Neural cell (in vitro differentiated cells): ENCODE data around the gene DOCK9. TPM values are rescaled to one million over a fixed set of nuclear protein-coding genes. Genes with fewer than 3 reads are reported as not detected.

Experiments
- H2AFZ ChIP-seq: fragments of 200-600, 300-800 bp; sonication (generic), shearing (Covaris generic); 2 replicates; pipeline ENCODE4 v1.6.0; 2014; ENCODE audit warnings: low read depth, mild to moderate bottlenecking, antibody characterized with exemption, low read length, moderate library complexity
- H3F3A ChIP-seq: fragments of 200-600 bp; shearing (Covaris generic); 2 replicates; pipeline ENCODE4 v1.6.1; 2016; ENCODE audit warnings: mild to moderate bottlenecking, moderate library complexity, mixed read lengths, antibody characterized with exemption, low read length; ENCODE audit not compliant: insufficient read depth, poor library complexity, severe bottlenecking
- H3K27ac ChIP-seq: fragments of 200-600, 300-800 bp; sonication (generic), shearing (Covaris generic); 2 replicates; pipeline ENCODE4 v1.5.1; 2014; ENCODE audit warnings: mild to moderate bottlenecking, low read length, moderate library complexity
- H3K27me3 ChIP-seq: fragments of 300-800, 200-600 bp; sonication (generic), shearing (Covaris generic); 2 replicates; pipeline ENCODE4 v1.6.0; 2014; ENCODE audit warnings: mild to moderate bottlenecking, low read depth, low read length, moderate library complexity; ENCODE audit not compliant: insufficient read depth
- H3K36me3 ChIP-seq: fragments of 300-800, 200-600 bp; sonication (generic), shearing (Covaris generic); 2 replicates; pipeline ENCODE4 v1.5.1; 2014; ENCODE audit warnings: mild to moderate bottlenecking, antibody characterized with exemption, low read length, moderate library complexity; ENCODE audit not compliant: insufficient read depth
- H3K4me2 ChIP-seq: fragments of 300-800, 200-600 bp; sonication (generic), shearing (Covaris generic); 2 replicates; pipeline ENCODE4 v1.6.0; 2014; ENCODE audit warnings: mild to moderate bottlenecking, low read length
- H3K4me3 ChIP-seq: fragments of 300-800, 200-600 bp; sonication (generic), shearing (Covaris generic); 2 replicates; pipeline ENCODE4 v1.5.1; 2014; ENCODE audit warnings: mild to moderate bottlenecking, low read length, moderate library complexity
- H3K79me2 ChIP-seq: fragments of 200-600 bp; shearing (Covaris generic); replicated peaks from 2 replicates; pipeline ENCODE4 v1.6.0; 2014; ENCODE audit warnings: mild to moderate bottlenecking, low read length, moderate library complexity; ENCODE audit not compliant: insufficient read depth
- H3K9ac ChIP-seq: fragments of 300-800, 200-600 bp; sonication (generic), shearing (Covaris generic); 2 replicates; pipeline ENCODE4 v1.6.1; 2016; ENCODE audit warnings: mild to moderate bottlenecking, low read length, mixed read lengths
- H3K9me2 ChIP-seq: fragments of 200-600 bp; shearing (Covaris generic); 2 replicates; pipeline ENCODE4 v1.6.1; 2016; ENCODE audit warnings: mild to moderate bottlenecking, low read length, mixed read lengths; ENCODE audit not compliant: insufficient read depth
- H3K9me3 ChIP-seq: fragments of 200-600, 300-800 bp; sonication (generic), shearing (Covaris generic); 2 replicates; pipeline ENCODE4 v1.6.1; 2016; ENCODE audit warnings: mild to moderate bottlenecking, mixed run types, low read length, moderate library complexity, mixed read lengths
- H4K20me1 ChIP-seq: fragments of 200-600 bp; shearing (Covaris generic); 2 replicates; pipeline ENCODE4 v1.6.1; 2016; ENCODE audit warnings: mild to moderate bottlenecking, mixed run types; ENCODE audit not compliant: insufficient read depth
- CTCF ChIP-seq: fragments of 450-650 bp; IDR thresholded peaks from 2 replicates; pipeline ENCODE4 v1.5.1; 2014; ENCODE audit warnings: antibody characterized with exemption, mild to moderate bottlenecking, moderate library complexity; ENCODE audit not compliant: poor library complexity, severe bottlenecking
- EP300 ChIP-seq: fragments of 450-650 bp; conservative IDR thresholded peaks from 2 replicates; pipeline ENCODE4 v1.6.1; 2014; ENCODE audit warnings: antibody characterized with exemption, mild to moderate bottlenecking, moderate library complexity; ENCODE audit not compliant: poor library complexity, severe bottlenecking
- EZH2 ChIP-seq: fragments of 200-600, 300-800 bp; shearing (Covaris generic), sonication (generic); IDR thresholded peaks from 2 replicates; pipeline ENCODE4 v1.6.1; 2014; ENCODE audit warnings: antibody characterized with exemption, low read length, borderline replicate concordance, mild to moderate bottlenecking; ENCODE audit not compliant: insufficient read depth, poor library complexity, severe bottlenecking
- MXI1 ChIP-seq: fragments of 450-650 bp; conservative IDR thresholded peaks from 2 replicates; pipeline ENCODE4 v1.6.1; 2014; ENCODE audit warnings: antibody characterized with exemption, mild to moderate bottlenecking; ENCODE audit not compliant: poor library complexity, severe bottlenecking
- POLR2AphosphoS5 ChIP-seq: IDR thresholded peaks from 2 replicates; pipeline ENCODE4 v1.6.1; 2012
- RAD21 ChIP-seq: fragments of 450-650 bp; conservative IDR thresholded peaks from 2 replicates; pipeline ENCODE4 v1.6.1; 2014; ENCODE audit warnings: antibody characterized with exemption, mild to moderate bottlenecking, moderate library complexity
- REST ChIP-seq: IDR thresholded peaks from 2 replicates; pipeline ENCODE4 v1.6.1; 2012; ENCODE audit warnings: borderline replicate concordance
- SMC3 ChIP-seq: fragments of 450-650 bp; conservative IDR thresholded peaks from 2 replicates; pipeline ENCODE4 v1.6.1; 2014; ENCODE audit warnings: antibody characterized with exemption, mild to moderate bottlenecking, moderate library complexity; ENCODE audit not compliant: poor library complexity
- TAF1 ChIP-seq: IDR thresholded peaks from 2 replicates; pipeline ENCODE4 v1.6.1; 2012; ENCODE audit warnings: low read depth
- polyA plus RNA-seq: library from polyadenylated mRNA; depleted of rRNA; stranded (reverse); fragments of >200 nt; gene quantifications from 2 replicates; pipeline ENCODE4 v1.2.3, GENCODE V29; 2014

Gene DOCK9
- polyA plus RNA-seq, 1 donor from 2014 or later, result 11.4 TPM

- Histone ChIP-seq H2AFZ (no peak overlapping the region), H3F3A (no peaks in the 10 kb centered on the region), H3K79me2 (no peaks in the 10 kb centered on the region), H4K20me1 (no peaks in the 10 kb centered on the region), H3K36me3 (no peaks in the 10 kb centered on the region), H3K4me2 (no peak overlapping the region), H3K9me2 (no peaks in the 10 kb centered on the region), H3K27ac (no peak overlapping the region), H3K9me3 (no peaks in the 10 kb centered on the region), H3K4me3 (no peak overlapping the region), H3K9ac (no peak overlapping the region), H3K27me3 (no peaks in the 10 kb centered on the region)
- TF ChIP-seq REST (no peak), EP300 (no peak), EZH2 (no peak), RAD21 (no peak)
Measured at GRCh38 chr13:98868932-98869331, 108.9 kb downstream of the DOCK9 start.

- H3F3A ChIP-seq, result no peaks in the 10 kb centered on the region
- peak overlapping the region; percentile 15 for H3K9ac ChIP-seq
- H3K9me2 ChIP-seq, result no peaks in the 10 kb centered on the region
- H3K4me2 ChIP-seq, result no peak overlapping the region
- peak overlapping the region; percentile 7 for H3K4me3 ChIP-seq
- H3K36me3 ChIP-seq, result no peaks in the 10 kb centered on the region
- H2AFZ ChIP-seq, result no peak overlapping the region
- no peaks in the 10 kb centered on the region for H3K9me3 ChIP-seq
- H3K27me3 ChIP-seq, result no peaks in the 10 kb centered on the region
- peak overlapping the region; percentile 64 for H3K27ac ChIP-seq
- H3K79me2 ChIP-seq, result no peaks in the 10 kb centered on the region
- TF ChIP-seq TAF1 (no peak), CTCF (peak; percentile 23)
- H4K20me1 ChIP-seq, result no peaks in the 10 kb centered on the region
Measured at GRCh38 chr13:98866882-98867281, 111.0 kb downstream of the DOCK9 start.

DNA sequence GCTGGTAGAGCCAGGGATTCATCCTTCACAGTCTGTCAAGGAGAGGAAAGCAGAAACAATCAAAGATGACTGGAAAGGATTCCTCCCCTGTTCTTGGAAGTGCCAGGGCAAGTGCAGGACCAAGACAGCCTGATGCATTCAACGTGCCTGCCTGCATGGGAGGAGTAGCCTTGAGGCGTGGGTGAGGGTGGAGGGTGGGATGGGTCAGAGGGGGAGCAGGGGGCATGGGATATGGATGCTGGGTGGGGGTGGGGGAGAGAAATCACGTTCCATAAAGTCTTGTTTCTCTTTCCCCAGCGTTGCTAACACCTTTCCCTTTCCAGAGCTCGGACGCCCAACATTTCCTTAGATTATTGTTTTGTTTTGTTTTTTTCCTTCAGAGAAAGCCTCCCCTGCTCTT, 117.4 kb downstream of the DOCK9 start:
- no peak overlapping the region for H3K9ac ChIP-seq
- TF ChIP-seq EP300 (no peak), REST (no peak), EZH2 (no peak), TAF1 (no peak), CTCF (no peak), RAD21 (no peak), POLR2AphosphoS5 (no peak), SMC3 (no peak), MXI1 (no peak)
- no peaks in the 10 kb centered on the region for H3K9me2 ChIP-seq
- H2AFZ ChIP-seq, result no peak overlapping the region
- H3K79me2 ChIP-seq, result no peaks in the 10 kb centered on the region
- no peaks in the 10 kb centered on the region for H4K20me1 ChIP-seq
- H3K9me3 ChIP-seq, result no peaks in the 10 kb centered on the region
- H3K4me3 ChIP-seq, result no peak overlapping the region
- no peak overlapping the region for H3K27ac ChIP-seq
- no peak overlapping the region for H3K4me2 ChIP-seq
- no peaks in the 10 kb centered on the region for H3K27me3 ChIP-seq
- no peaks in the 10 kb centered on the region for H3F3A ChIP-seq
- H3K36me3 ChIP-seq, result no peaks in the 10 kb centered on the region
